Astrocyte of the cerebellum (primary cell): Measurements from ENCODE around the gene PM20D1.

ENCODE experiments used
- DNase-seq: peaks from one replicate; pipeline ENCODE4 v3.0.0-alpha.2; 2011; ENCODE audit warnings: low read depth
- H3K4me3 ChIP-seq: 2 replicates; pipeline ENCODE4 v1.5.1; 2011; ENCODE audit warnings: mild to moderate bottlenecking, low read depth, low read length, moderate library complexity
- CTCF ChIP-seq: IDR thresholded peaks from 2 replicates; pipeline ENCODE4 v1.5.1; 2012; ENCODE audit warnings: low read length, low read depth, moderate library complexity, mild to moderate bottlenecking; ENCODE audit errors: missing control alignments
- in situ Hi-C: cut with HindIII; loops from 2 replicates; pipeline ENCODE4 v1.10.0; 2017; ENCODE audit warnings: low sequenced_read_pairs

PM20D1 gene

GRCh38 chr1:205856433-205856832 is 6.5 kb upstream of the PM20D1 start:
- H3K4me3 ChIP-seq, result no peak overlapping the region
- no peak for TF ChIP-seq CTCF
- no peak for DNase-seq
- in situ Hi-C loops, result no loop called here

GRCh38 chr1:205852969-205853368 is 3.0 kb upstream of the PM20D1 start:
- in situ Hi-C loops, result no loop called here
- DNase-seq, result no peak
- TF ChIP-seq CTCF, result no peak
- no peak overlapping the region for H3K4me3 ChIP-seq

- no peak overlapping the region for H3K4me3 ChIP-seq
- in situ Hi-C loops, result no loop called here
- TF ChIP-seq CTCF, result no peak
- no peak for DNase-seq
These were observed 2.1 kb upstream of the PM20D1 start for GRCh38 chr1:205851993-205852392.

GRCh38 chr1:205843036-205843859 is 6.7 kb downstream of the PM20D1 start:
- no peak overlapping the region for H3K4me3 ChIP-seq
- DNase-seq, result no peak
- in situ Hi-C loops, result no loop called here
- TF ChIP-seq CTCF, result no peak

- no peak for TF ChIP-seq CTCF
- H3K4me3 ChIP-seq, result no peak overlapping the region
- in situ Hi-C loops, result no loop called here
- DNase-seq, result no peak
These were observed 7.7 kb downstream of the PM20D1 start for GRCh38 chr1:205842229-205842628.

- TF ChIP-seq CTCF, result no peak
- H3K4me3 ChIP-seq, result no peak overlapping the region
- in situ Hi-C loops, result no loop called here
- DNase-seq, result no peak
These were observed 9.6 kb downstream of the PM20D1 start for GRCh38 chr1:205840146-205840923.
